ENCODE measurements around the gene ABLIM1. TPM values are rescaled to one million over a fixed set of nuclear protein-coding genes. Genes with fewer than 3 reads are reported as not detected.

The ABLIM1 gene
- total and polyA plus RNA-seq, 2 of the 4 experiments (the other 2 are of a cell fraction): 7.7 to 9.9 TPM

DNA sequence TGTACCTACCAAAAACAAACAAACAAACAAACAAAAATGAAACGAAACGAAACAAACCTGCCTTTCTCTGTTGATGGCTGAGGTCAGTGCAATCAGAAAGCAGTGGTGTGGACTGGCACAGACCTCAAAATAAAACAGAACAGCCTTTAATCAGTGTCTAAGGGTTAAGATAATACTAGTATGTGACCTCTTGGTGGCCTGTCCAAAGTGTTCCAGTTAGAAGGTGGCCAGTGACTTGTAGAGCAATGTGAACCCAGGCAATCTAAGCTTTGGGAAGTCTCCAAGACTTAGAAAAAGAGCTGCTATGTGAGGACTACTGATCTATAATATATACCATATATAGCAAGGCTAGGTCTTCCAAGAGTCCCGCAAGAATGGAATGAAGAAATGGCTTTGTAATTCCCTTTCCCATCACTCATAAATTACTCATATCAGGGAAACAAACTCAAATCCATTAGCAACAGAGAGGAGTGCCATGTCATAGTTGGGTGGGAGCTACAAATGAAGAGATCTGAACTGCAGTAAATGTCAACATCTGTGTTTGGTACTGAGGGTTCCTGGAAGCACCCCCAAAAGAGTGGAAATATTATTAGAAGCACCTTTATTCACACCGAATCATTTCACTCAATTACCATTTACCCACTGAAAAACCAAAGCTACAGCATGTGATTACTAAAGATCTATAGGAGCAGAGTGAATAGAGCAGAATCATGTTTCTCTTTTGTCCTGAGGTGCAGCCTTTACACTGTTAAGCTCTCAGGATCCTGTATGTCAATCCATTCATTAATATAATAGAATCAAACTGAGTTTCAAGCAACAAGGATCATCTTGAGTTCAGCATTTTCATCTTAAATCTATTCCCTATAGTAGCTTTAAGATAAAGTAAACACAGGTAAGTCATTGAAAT is 28.0 kb downstream of the ABLIM1 start (continued):
- TF ChIP-seq, protein P1, sequence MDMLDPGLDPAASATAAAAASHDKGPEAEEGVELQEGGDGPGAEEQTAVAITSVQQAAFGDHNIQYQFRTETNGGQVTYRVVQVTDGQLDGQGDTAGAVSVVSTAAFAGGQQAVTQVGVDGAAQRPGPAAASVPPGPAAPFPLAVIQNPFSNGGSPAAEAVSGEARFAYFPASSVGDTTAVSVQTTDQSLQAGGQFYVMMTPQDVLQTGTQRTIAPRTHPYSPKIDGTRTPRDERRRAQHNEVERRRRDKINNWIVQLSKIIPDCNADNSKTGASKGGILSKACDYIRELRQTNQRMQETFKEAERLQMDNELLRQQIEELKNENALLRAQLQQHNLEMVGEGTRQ (IDR thresholded peaks at IDR 0.05; ENCODE audit: low read depth, low read length): no peak

DNA sequence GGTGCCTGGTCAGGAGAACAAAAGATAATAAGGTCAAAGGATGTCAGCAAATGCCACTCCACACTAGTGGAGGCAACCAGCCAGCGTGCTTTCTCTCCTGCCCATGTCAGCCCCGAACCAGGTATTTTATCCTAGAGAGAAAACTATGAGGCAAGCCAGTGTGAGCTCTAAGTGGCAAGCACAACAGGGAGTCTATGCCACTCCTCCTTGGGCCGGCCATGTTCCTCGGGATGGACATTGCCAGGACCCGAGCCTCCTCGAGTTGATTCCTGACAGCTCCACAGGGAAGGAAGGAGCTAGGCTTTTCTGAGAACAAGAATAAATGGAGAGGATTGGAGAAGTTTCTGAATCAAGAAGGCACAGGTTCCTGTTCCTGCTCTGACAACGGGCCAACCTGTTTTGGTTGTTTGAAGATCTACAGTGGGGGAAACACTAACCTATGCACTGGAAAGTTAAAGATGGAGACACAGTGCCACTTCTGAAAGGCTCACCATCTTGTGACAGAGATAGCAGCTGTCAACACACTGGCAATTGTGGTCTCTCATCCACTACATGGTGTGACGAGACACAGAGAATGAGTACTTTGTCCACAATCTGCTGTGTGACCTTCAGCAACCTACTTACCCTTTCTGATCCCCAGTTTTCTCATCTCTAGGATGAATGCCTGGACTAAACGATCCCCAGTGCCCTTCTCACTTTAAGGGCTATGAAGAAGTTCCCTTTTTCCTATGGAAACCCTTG is 28.8 kb downstream of the ABLIM1 start:
- Histone ChIP-seq H2BK5ac (ENCODE audit: low read depth, low read length, poor library complexity, severe bottlenecking) (no peak overlapping the region), H2BK20ac (ENCODE audit: low read depth, low read length) (0 out of 2 replicates have a peak overlapping the region, but pooled peaks have one; percentile 37), H4K8ac (ENCODE audit: low read depth in 2 of 2, low read length in 2 of 2) (no peak overlapping the region), H3K9me3 (ENCODE audit: control insufficient read depth, insufficient read depth, low read length) (no peaks in the 10 kb centered on the region), H3K27me3 (ENCODE audit: control insufficient read depth, insufficient read depth, low read length) (peaks cover 5% of the 10 kb centered on the region; the same call in 1 of the 2 replicates), H3K18ac (ENCODE audit: low read depth, low read length) (no peak overlapping the region), H2AK5ac (ENCODE audit: low read depth, low read length) (peak overlapping the region; percentile 78; the same call in 1 of the 2 replicates), H2BK120ac (ENCODE audit: low read depth, low read length) (no peak overlapping the region), H2AFZ (replicated peaks; ENCODE audit: low read length, poor library complexity) (no peak overlapping the region), H4K91ac (ENCODE audit: insufficient read depth, low read depth, low read length) (peak overlapping the region; percentile 24; the same call in 1 of the 2 replicates), H3K4me2 (ENCODE audit: low read depth, low read length) (no peak overlapping the region), H2BK15ac (ENCODE audit: low read depth, low read length) (peak overlapping the region; percentile 48; the same call in 1 of the 3 replicates), H3K9ac (ENCODE audit: low read depth, low read length) (no peak overlapping the region), H3K79me1 (ENCODE audit: low read depth in 1 of 2, low read length in 2 of 2) (no peaks in the 10 kb centered on the region), H3K56ac (ENCODE audit: extremely low read depth, insufficient read depth, low read length) (no peak overlapping the region), H3K4me1 (ENCODE audit: control insufficient read depth, insufficient read depth, low read length) (peaks cover 10% of the 10 kb centered on the region), H3K27ac (ENCODE audit: insufficient read depth, low read length) (no peak overlapping the region), H3K9me1 (ENCODE audit: insufficient read depth, low read length) (peaks cover 6% of the 10 kb centered on the region; the same call in 1 of the 2 replicates), H3K4ac (ENCODE audit: low read depth, low read length) (no peak overlapping the region), H3K23ac (ENCODE audit: low read depth, low read length) (no peak overlapping the region; the same call in 1 of the 2 replicates), H4K20me1 (ENCODE audit: insufficient read depth, low read length) (peaks cover 11% of the 10 kb centered on the region), H3K36me3 (ENCODE audit: control insufficient read depth, insufficient read depth, low read length) (no peaks in the 10 kb centered on the region), H2AK9ac (replicated peaks; ENCODE audit: low read depth, low read length, poor library complexity) (no peak overlapping the region), H3K14ac (replicated peaks; ENCODE audit: low read depth, low read length) (0 out of 2 replicates have a peak overlapping the region, but pooled peaks have one; percentile 32), H3K4me3 (ENCODE audit: insufficient read depth, low read depth, low read length) (no peak overlapping the region), H4K5ac (ENCODE audit: low read depth, low read length) (no peak overlapping the region)
- ChIA-PET POLR2A (ENCODE audit: unreplicated experiment) (no interaction called here), CTCF (no interaction called here)
- ATAC-seq (ENCODE audit: low read depth) (no peak), DNase-seq (no peak)
- 100% methylated on average over 2 of the region's 9 CpGs; no CpG with 5 or more reads in 1 of the 2 experiments for WGBS, 2 experiments (ENCODE audit: extremely low coverage in 2 of 2, insufficient read length in 1 of 2)
- in situ Hi-C loops (cut with MboI; ENCODE audit: low sequenced_read_pairs) (no loop called here), dilution Hi-C loops (cut with HindIII; ENCODE audit: low sequenced_read_pairs, unreplicated experiment) (no loop called here), intact Hi-C loops (cut with micrococcal nuclease) (no loop called here)
- BruUV-seq (replicated peaks): no TSS peak
- no peak for TF ChIP-seq CHD1 (IDR thresholded peaks at IDR 0.05; ENCODE audit: low read depth, low read length)
- TF ChIP-seq, protein P2, sequence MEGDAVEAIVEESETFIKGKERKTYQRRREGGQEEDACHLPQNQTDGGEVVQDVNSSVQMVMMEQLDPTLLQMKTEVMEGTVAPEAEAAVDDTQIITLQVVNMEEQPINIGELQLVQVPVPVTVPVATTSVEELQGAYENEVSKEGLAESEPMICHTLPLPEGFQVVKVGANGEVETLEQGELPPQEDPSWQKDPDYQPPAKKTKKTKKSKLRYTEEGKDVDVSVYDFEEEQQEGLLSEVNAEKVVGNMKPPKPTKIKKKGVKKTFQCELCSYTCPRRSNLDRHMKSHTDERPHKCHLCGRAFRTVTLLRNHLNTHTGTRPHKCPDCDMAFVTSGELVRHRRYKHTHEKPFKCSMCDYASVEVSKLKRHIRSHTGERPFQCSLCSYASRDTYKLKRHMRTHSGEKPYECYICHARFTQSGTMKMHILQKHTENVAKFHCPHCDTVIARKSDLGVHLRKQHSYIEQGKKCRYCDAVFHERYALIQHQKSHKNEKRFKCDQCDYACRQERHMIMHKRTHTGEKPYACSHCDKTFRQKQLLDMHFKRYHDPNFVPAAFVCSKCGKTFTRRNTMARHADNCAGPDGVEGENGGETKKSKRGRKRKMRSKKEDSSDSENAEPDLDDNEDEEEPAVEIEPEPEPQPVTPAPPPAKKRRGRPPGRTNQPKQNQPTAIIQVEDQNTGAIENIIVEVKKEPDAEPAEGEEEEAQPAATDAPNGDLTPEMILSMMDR (conservative IDR thresholded peaks at IDR 0.05; ENCODE audit: low read depth, low read length): no peak
- TF ChIP-seq RCOR1 (IDR thresholded peaks at IDR 0.05; ENCODE audit: insufficient replicate concordance, low read length): no peak
- TF ChIP-seq MXI1 (IDR thresholded peaks at IDR 0.05; ENCODE audit: borderline replicate concordance, low read depth, low read length): no peak
- no peak for TF ChIP-seq RAD21 (IDR thresholded peaks at IDR 0.05; ENCODE audit: low read length)
- TF ChIP-seq SMC3 (IDR thresholded peaks at IDR 0.05; ENCODE audit: low read depth, low read length): no peak
- TF ChIP-seq BHLHE40 (IDR thresholded peaks at IDR 0.05; ENCODE audit: low read depth, low read length): no peak
- no peak for TF ChIP-seq FOS (IDR thresholded peaks at IDR 0.05; ENCODE audit: low read depth, low read length)
- no peak for TF ChIP-seq CEBPB (IDR thresholded peaks at IDR 0.05; ENCODE audit: low read depth, low read length)
- no peak for TF ChIP-seq RFX5 (IDR thresholded peaks at IDR 0.05; ENCODE audit: low read depth, low read length)
- TF ChIP-seq NFE2L2 (IDR thresholded peaks at IDR 0.05; ENCODE audit: low read depth, low read length): no peak

All from IMR-90 (cell line).